GM18909 (cell line): ENCODE results near the gene CAMSAP3.

Experiments used
- ATAC-seq: cut with Tn5 transposase; IDR thresholded peaks from one replicate; pipeline ENCODE4 v1.9.1; 2021; ENCODE audit warnings: mild to moderate bottlenecking; ENCODE audit not compliant: unreplicated experiment, poor library complexity

CAMSAP3 gene

GRCh38 chr19:7610491-7611240 lies 15.0 kb downstream of the CAMSAP3 start:
- no peak for ATAC-seq

- ATAC-seq = no peak
These were observed 16.0 kb downstream of the CAMSAP3 start for GRCh38 chr19:7611541-7612279.

- no peak for ATAC-seq
These were observed 16.9 kb downstream of the CAMSAP3 start for GRCh38 chr19:7612282-7613274.

- ATAC-seq = no peak
These were observed 19.4 kb downstream of the CAMSAP3 start for GRCh38 chr19:7614859-7615741.

GRCh38 chr19:7617172-7617571 lies 21.5 kb downstream of the CAMSAP3 start:
- no peak for ATAC-seq

- ATAC-seq = no peak
These were observed 22.1 kb downstream of the CAMSAP3 start for GRCh38 chr19:7617735-7618134.

- ATAC-seq = no peak
These were observed 22.7 kb downstream of the CAMSAP3 start for GRCh38 chr19:7618348-7618747.

GRCh38 chr19:7618771-7619510 lies 23.3 kb downstream of the CAMSAP3 start:
- ATAC-seq = no peak

- no peak for ATAC-seq
These were observed 24.2 kb downstream of the CAMSAP3 start for GRCh38 chr19:7619671-7620441.

GRCh38 chr19:7620442-7621412 lies 25.1 kb downstream of the CAMSAP3 start:
- no peak for ATAC-seq

GRCh38 chr19:7622933-7623685 lies 27.4 kb downstream of the CAMSAP3 start:
- ATAC-seq = no peak

- no peak for ATAC-seq
These were observed 28.3 kb downstream of the CAMSAP3 start for GRCh38 chr19:7623725-7624603.

- no peak for ATAC-seq
These were observed 29.1 kb downstream of the CAMSAP3 start for GRCh38 chr19:7624810-7625209.

GRCh38 chr19:7625763-7626372 lies 30.2 kb downstream of the CAMSAP3 start:
- no peak for ATAC-seq

GRCh38 chr19:7627166-7627565 lies 31.5 kb downstream of the CAMSAP3 start:
- ATAC-seq = no peak
